Endothelial cell (in vitro differentiated cells): Measurements from ENCODE around the gene IL21. TPM values are rescaled to one million over a fixed set of nuclear protein-coding genes. Genes with fewer than 3 reads are reported as not detected.

ENCODE experiments used
- DNase-seq: peaks from one replicate; pipeline ENCODE4 v3.0.0; 2021; ENCODE audit warnings: low spot score
- H3K27ac Mint-ChIP-seq: one replicate; pipeline ENCODE4 v1.8.0; 2021; ENCODE audit warnings: mixed read lengths, inconsistent platforms; ENCODE audit not compliant: unreplicated experiment
- H3K27me3 Mint-ChIP-seq: one replicate; pipeline ENCODE4 v1.8.0; 2021; ENCODE audit warnings: mild to moderate bottlenecking, moderate library complexity, mixed read lengths, inconsistent platforms; ENCODE audit not compliant: unreplicated experiment
- H3K36me3 Mint-ChIP-seq: one replicate; pipeline ENCODE4 v1.8.0; 2021; ENCODE audit warnings: mild to moderate bottlenecking, low read depth, mixed read lengths, inconsistent platforms; ENCODE audit not compliant: unreplicated experiment
- H3K4me1 Mint-ChIP-seq: one replicate; pipeline ENCODE4 v1.8.0; 2021; ENCODE audit warnings: mild to moderate bottlenecking, mixed read lengths, inconsistent platforms; ENCODE audit not compliant: unreplicated experiment
- H3K4me3 Mint-ChIP-seq: one replicate; pipeline ENCODE4 v1.8.0; 2021; ENCODE audit warnings: mild to moderate bottlenecking, mixed read lengths, inconsistent platforms; ENCODE audit not compliant: unreplicated experiment
- H3K9me3 Mint-ChIP-seq: one replicate; pipeline ENCODE4 v1.8.0; 2021; ENCODE audit warnings: mixed read lengths, inconsistent platforms; ENCODE audit not compliant: unreplicated experiment
- total RNA-seq: library from RNA; stranded (reverse); fragmentation: NEBNext Ultra II Directional; extraction: Animal tissue kit (Norgen Biotek cat#: 25700); gene quantifications from one replicate; pipeline ENCODE4 v1.2.1, GENCODE V29; 2021; ENCODE audit not compliant: unreplicated experiment
- TF ChIP-seq, protein P1 (sequence below): fragments of 200-600 bp; sonication (generic); IDR thresholded peaks from one replicate; pipeline ENCODE4 v1.5.0; 2021; ENCODE audit warnings: antibody characterized with exemption; ENCODE audit not compliant: unreplicated experiment

Gene IL21
- total RNA-seq, 1 donor from 2014 or later = not detected

GRCh38 chr4:122604146-122604545, 16.7 kb downstream of the IL21 start:
- Mint-ChIP-seq H3K36me3 (no peaks in the 10 kb centered on the region), H3K9me3 (no peaks in the 10 kb centered on the region), H3K4me1 (peaks cover 8% of the 10 kb centered on the region), H3K27ac (no peak overlapping the region), H3K4me3 (no peak overlapping the region), H3K27me3 (no peaks in the 10 kb centered on the region)
- TF ChIP-seq, protein P1, sequence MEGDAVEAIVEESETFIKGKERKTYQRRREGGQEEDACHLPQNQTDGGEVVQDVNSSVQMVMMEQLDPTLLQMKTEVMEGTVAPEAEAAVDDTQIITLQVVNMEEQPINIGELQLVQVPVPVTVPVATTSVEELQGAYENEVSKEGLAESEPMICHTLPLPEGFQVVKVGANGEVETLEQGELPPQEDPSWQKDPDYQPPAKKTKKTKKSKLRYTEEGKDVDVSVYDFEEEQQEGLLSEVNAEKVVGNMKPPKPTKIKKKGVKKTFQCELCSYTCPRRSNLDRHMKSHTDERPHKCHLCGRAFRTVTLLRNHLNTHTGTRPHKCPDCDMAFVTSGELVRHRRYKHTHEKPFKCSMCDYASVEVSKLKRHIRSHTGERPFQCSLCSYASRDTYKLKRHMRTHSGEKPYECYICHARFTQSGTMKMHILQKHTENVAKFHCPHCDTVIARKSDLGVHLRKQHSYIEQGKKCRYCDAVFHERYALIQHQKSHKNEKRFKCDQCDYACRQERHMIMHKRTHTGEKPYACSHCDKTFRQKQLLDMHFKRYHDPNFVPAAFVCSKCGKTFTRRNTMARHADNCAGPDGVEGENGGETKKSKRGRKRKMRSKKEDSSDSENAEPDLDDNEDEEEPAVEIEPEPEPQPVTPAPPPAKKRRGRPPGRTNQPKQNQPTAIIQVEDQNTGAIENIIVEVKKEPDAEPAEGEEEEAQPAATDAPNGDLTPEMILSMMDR = no peak
- DNase-seq = no peak

DNA sequence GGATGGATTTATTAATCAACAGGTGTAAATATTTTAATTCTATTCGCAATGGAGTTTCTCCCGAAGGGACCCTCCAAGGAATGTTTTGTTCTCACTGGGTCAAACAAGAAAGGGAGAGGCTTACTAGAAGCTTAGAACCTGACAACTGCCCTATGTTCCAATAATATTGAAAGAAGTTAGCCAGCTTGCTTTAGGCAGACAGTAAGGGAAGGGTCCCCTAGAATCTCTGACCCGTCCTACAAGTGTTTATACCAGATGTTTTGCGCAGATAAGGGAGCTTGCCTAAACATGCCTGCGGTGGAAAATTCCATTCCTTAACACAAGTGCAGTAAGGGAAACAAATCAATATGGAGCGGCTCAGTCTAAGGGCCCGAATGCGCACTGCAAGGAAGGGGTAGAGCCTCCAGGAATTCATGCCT, 17.7 kb downstream of the IL21 start:
- TF ChIP-seq, protein P1 = no peak
- Mint-ChIP-seq H3K4me1 (peaks cover 8% of the 10 kb centered on the region), H3K4me3 (no peak overlapping the region), H3K9me3 (no peaks in the 10 kb centered on the region), H3K36me3 (no peaks in the 10 kb centered on the region), H3K27me3 (no peaks in the 10 kb centered on the region), H3K27ac (peak overlapping the region; percentile 32)
- DNase-seq = no peak

DNA sequence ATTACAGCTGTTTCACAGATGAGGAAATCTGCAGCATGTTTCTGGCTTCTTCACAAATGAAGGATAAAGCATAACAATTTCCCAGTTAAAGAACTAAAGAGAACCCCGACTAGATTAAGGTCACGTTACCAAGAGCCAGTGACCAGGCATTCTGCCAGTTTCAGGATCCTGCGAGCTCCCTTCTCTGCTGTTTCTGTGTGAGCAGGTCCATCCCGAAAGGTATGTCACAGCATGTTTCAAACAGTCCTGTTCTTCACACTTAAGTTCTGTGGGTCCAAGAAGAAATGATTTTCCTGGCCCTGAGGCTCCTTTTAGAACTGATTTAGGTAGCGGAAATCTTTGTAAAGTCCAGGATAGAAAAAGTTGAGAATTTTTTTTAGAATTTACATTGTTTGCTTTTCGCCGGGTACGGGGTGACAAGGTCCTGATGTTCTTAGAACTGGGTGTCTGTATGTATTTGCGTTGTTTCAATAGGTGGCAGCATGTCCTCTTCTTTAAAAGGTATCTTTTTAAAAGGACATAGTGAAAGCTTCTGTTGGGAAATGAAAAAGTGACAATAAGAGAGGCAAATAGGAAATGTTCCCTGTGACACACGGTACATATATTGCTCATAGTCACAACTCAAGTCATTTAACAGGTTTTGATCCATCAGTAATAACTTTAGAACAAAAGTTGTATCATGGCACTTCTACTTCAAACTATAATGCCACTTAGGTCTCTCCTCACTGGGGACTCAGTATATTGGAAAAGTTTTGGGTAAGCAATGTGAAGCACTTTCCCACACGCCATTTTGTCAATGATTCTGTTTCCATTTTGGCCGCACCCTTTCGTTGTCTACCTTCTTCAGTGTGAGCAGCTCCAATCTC, 18.4 kb downstream of the IL21 start:
- H3K4me3 Mint-ChIP-seq = no peak overlapping the region
- H3K27me3 Mint-ChIP-seq = no peaks in the 10 kb centered on the region
- peaks cover 8% of the 10 kb centered on the region for H3K4me1 Mint-ChIP-seq
- H3K36me3 Mint-ChIP-seq = no peaks in the 10 kb centered on the region
- H3K27ac Mint-ChIP-seq = peak overlapping the region; percentile 32
- no peaks in the 10 kb centered on the region for H3K9me3 Mint-ChIP-seq
- no peak for DNase-seq
- TF ChIP-seq, protein P1 = peak; percentile 9

GRCh38 chr4:122591196-122591595, 29.7 kb downstream of the IL21 start:
- TF ChIP-seq, protein P1 = no peak
- Mint-ChIP-seq H3K27me3 (no peaks in the 10 kb centered on the region), H3K4me1 (no peaks in the 10 kb centered on the region), H3K36me3 (no peaks in the 10 kb centered on the region), H3K27ac (no peak overlapping the region), H3K4me3 (no peak overlapping the region), H3K9me3 (no peaks in the 10 kb centered on the region)
- DNase-seq = no peak
